Neuronal stem cell (in vitro differentiated cells): Measurements from ENCODE around the gene PCBP3.
"Not testable (repeated sequence)": the region's sequence is repeated elsewhere in the genome, so short reads cannot be mapped to it uniquely, and the experiment has no call there.

Experiments
- DNase-seq: peaks from one replicate; pipeline ENCODE4 v3.0.0-alpha.2; 2013; ENCODE audit warnings: low spot score
- H2AFZ ChIP-seq: one replicate; pipeline ENCODE4 v1.6.1; 2013; ENCODE audit warnings: mild to moderate bottlenecking, low read length, inconsistent platforms
- H2AK5ac ChIP-seq: 2 replicates; pipeline ENCODE4 v1.6.1; 2013; ENCODE audit warnings: low read depth, mild to moderate bottlenecking, inconsistent platforms, low read length, moderate library complexity, mixed read lengths
- H2BK120ac ChIP-seq: 2 replicates; pipeline ENCODE4 v1.6.1; 2013; ENCODE audit warnings: low read depth, mild to moderate bottlenecking, inconsistent platforms, low read length, moderate library complexity, mixed read lengths
- H2BK12ac ChIP-seq: one replicate; pipeline ENCODE4 v1.6.1; 2013; ENCODE audit warnings: low read length, inconsistent platforms
- H2BK15ac ChIP-seq: 2 replicates; pipeline ENCODE4 v1.6.1; 2013; ENCODE audit warnings: mild to moderate bottlenecking, low read length, inconsistent platforms, mixed read lengths
- H2BK5ac ChIP-seq: one replicate; pipeline ENCODE4 v1.6.1; 2013; ENCODE audit warnings: inconsistent platforms, mild to moderate bottlenecking, low read length, moderate library complexity
- H3K14ac ChIP-seq: one replicate; pipeline ENCODE4 v1.6.1; 2013; ENCODE audit warnings: low read length, inconsistent platforms
- H3K18ac ChIP-seq: 2 replicates; pipeline ENCODE4 v1.6.1; 2013; ENCODE audit warnings: low read length, inconsistent platforms
- H3K23ac ChIP-seq: 2 replicates; pipeline ENCODE4 v1.6.1; 2013; ENCODE audit warnings: low read depth, mild to moderate bottlenecking, mixed read lengths, low read length, inconsistent platforms; ENCODE audit not compliant: poor library complexity
- H3K27ac ChIP-seq: replicated peaks from 3 replicates; pipeline ENCODE4 v1.5.1; 2013; ENCODE audit warnings: low read length, inconsistent platforms
- H3K27me3 ChIP-seq, 3 experiments: 2 replicates each; pipeline ENCODE4 v1.6.1; 2013; ENCODE audit warnings: low read length in 3 of 3, mild to moderate bottlenecking in 2 of 3, inconsistent platforms in 1 of 3, low read depth in 1 of 3, mixed read lengths in 1 of 3, moderate library complexity in 1 of 3; ENCODE audit not compliant: control insufficient read depth in 3 of 3, insufficient read depth in 3 of 3
- H3K36me3 ChIP-seq, 2 donors: replicated peaks in 1 of 2; 2 replicates each; pipeline ENCODE4 v1.6.1; 2013; ENCODE audit warnings: low read length in 2 of 2; ENCODE audit not compliant: control insufficient read depth in 2 of 2, insufficient read depth in 2 of 2
- H3K4ac ChIP-seq: 2 replicates; pipeline ENCODE4 v1.6.1; 2013; ENCODE audit warnings: inconsistent platforms, mild to moderate bottlenecking, low read length, moderate library complexity
- H3K4me1 ChIP-seq, 2 donors: 1 replicate in 1 of 2; 2 replicates in 1 of 2; pipeline ENCODE4 v1.6.1; 2013; ENCODE audit warnings: low read length in 2 of 2, low read depth in 1 of 2; ENCODE audit not compliant: control insufficient read depth in 2 of 2, insufficient read depth in 1 of 2
- H3K4me2 ChIP-seq: one replicate; pipeline ENCODE4 v1.6.1; 2013; ENCODE audit warnings: mild to moderate bottlenecking, low read length, inconsistent platforms; ENCODE audit not compliant: insufficient read depth, poor library complexity, severe bottlenecking
- H3K4me3 ChIP-seq, 2 donors: 2 replicates each; pipeline ENCODE4 v1.5.1; 2013; ENCODE audit warnings: low read length in 2 of 2, mild to moderate bottlenecking in 2 of 2, inconsistent platforms in 1 of 2, moderate library complexity in 1 of 2
- H3K79me1 ChIP-seq: one replicate; pipeline ENCODE4 v1.6.1; 2013; ENCODE audit warnings: low read depth, mild to moderate bottlenecking, inconsistent platforms, low read length, moderate library complexity
- H3K9ac ChIP-seq: one replicate; pipeline ENCODE4 v1.6.1; 2013; ENCODE audit warnings: mild to moderate bottlenecking, low read depth, low read length, inconsistent platforms; ENCODE audit not compliant: poor library complexity
- H3K9me3 ChIP-seq, 2 donors: replicated peaks in 1 of 2; 2 replicates each; pipeline versions ENCODE3 to v1.6.1; 2013; ENCODE audit warnings: low read length in 2 of 2, mild to moderate bottlenecking in 2 of 2, inconsistent platforms in 1 of 2, low read depth in 1 of 2, mixed read lengths in 1 of 2, moderate library complexity in 1 of 2; ENCODE audit not compliant: control insufficient read depth in 2 of 2, insufficient read depth in 1 of 2
- H4K8ac ChIP-seq: one replicate; pipeline ENCODE4 v1.6.1; 2013; ENCODE audit warnings: low read depth, mild to moderate bottlenecking, inconsistent platforms, low read length, moderate library complexity
- H4K91ac ChIP-seq: one replicate; pipeline ENCODE4 v1.6.1; 2013; ENCODE audit warnings: low read length, low read depth, mild to moderate bottlenecking, inconsistent platforms; ENCODE audit not compliant: poor library complexity
- WGBS, 2 donors: extraction: QIAGEN DNeasy Blood & Tissue Kit; methylation state at CpG; one replicate each; pipeline ENCODE4 v1.1.7; 2013; ENCODE audit warnings: missing lambda C conversion rate in 2 of 2, mixed read lengths in 1 of 2; ENCODE audit not compliant: insufficient read length in 2 of 2, insufficient replicate concordance in 1 of 2; ENCODE audit errors: extremely low coverage in 2 of 2; 5-methylcytosine and 5-hydroxymethylcytosine counted together

Gene PCBP3

GRCh38 chr21:45710306-45710705 is 66.8 kb downstream of the PCBP3 start:
- not testable (repeated sequence) for H3K14ac ChIP-seq, H2BK5ac ChIP-seq, H3K27ac ChIP-seq, DNase-seq, H2AK5ac ChIP-seq, H3K27me3 ChIP-seq, H3K4ac ChIP-seq, H3K4me2 ChIP-seq, H4K91ac ChIP-seq, H3K9me3 ChIP-seq, H3K4me3 ChIP-seq, H2BK120ac ChIP-seq, H2BK12ac ChIP-seq, H3K23ac ChIP-seq, H3K9ac ChIP-seq, H4K8ac ChIP-seq, H2BK15ac ChIP-seq, H3K18ac ChIP-seq, H3K4me1 ChIP-seq, H3K79me1 ChIP-seq, H3K36me3 ChIP-seq, H2AFZ ChIP-seq
- no CpG with 5 or more reads among the region's 5 CpGs for WGBS, 2 donors

GRCh38 chr21:45713613-45714012 is 70.1 kb downstream of the PCBP3 start:
- no CpG with 5 or more reads among the region's 6 CpGs for WGBS, 2 donors
- Histone ChIP-seq H2AFZ (no peak overlapping the region), H3K27me3 (no peaks in the 10 kb centered on the region)

GRCh38 chr21:45715441-45715840 is 71.9 kb downstream of the PCBP3 start:
- Histone ChIP-seq H3K27ac (no peak overlapping the region), H2AFZ (no peak overlapping the region), H2BK5ac (no peak overlapping the region), H3K18ac (no peak overlapping the region), H3K23ac (no peak overlapping the region), H2BK120ac (no peak overlapping the region), H3K27me3 (no peaks in the 10 kb centered on the region), H3K4ac (no peak overlapping the region), H2BK12ac (no peak overlapping the region), H3K14ac (no peak overlapping the region), H3K4me1 (peaks cover 0 to 2% of the 10 kb centered on the region in 2 donors), H2AK5ac (no peak overlapping the region), H3K9me3 (no peaks in the 10 kb centered on the region), H4K8ac (no peak overlapping the region), H3K36me3 (no peaks in the 10 kb centered on the region), H2BK15ac (no peak overlapping the region), H3K4me3 (no peak overlapping the region), H3K4me2 (no peak overlapping the region), H3K9ac (no peak overlapping the region), H3K79me1 (no peaks in the 10 kb centered on the region), H4K91ac (no peak overlapping the region)
- WGBS, 2 donors, result no CpG with 5 or more reads among the region's 1 CpG
- DNase-seq, result no peak

More at GRCh38 chr21:45713613-45714012, 70.1 kb downstream of the PCBP3 start:
- Histone ChIP-seq H3K79me1 (no peaks in the 10 kb centered on the region), H3K36me3 (no peaks in the 10 kb centered on the region), H2BK5ac (no peak overlapping the region), H3K4me1 (peaks cover 0 to 2% of the 10 kb centered on the region in 2 donors), H3K4ac (no peak overlapping the region), H3K9me3 (no peaks in the 10 kb centered on the region), H2AK5ac (no peak overlapping the region), H2BK15ac (no peak overlapping the region), H3K14ac (no peak overlapping the region), H3K4me3 (peak overlapping the region in 1 of 2 donors; percentile 12), H3K4me2 (no peak overlapping the region), H3K23ac (no peak overlapping the region), H3K9ac (no peak overlapping the region), H2BK120ac (no peak overlapping the region), H3K18ac (no peak overlapping the region), H3K27ac (no peak overlapping the region), H2BK12ac (no peak overlapping the region), H4K8ac (peak overlapping the region; percentile 75), H4K91ac (no peak overlapping the region)
- DNase-seq, result no peak

- Histone ChIP-seq H2BK120ac (no peak overlapping the region), H3K23ac (no peak overlapping the region), H3K14ac (no peak overlapping the region), H3K4me2 (no peak overlapping the region), H2AK5ac (no peak overlapping the region), H4K91ac (no peak overlapping the region), H3K27me3 (peaks cover 0 to 4% (median 0%) of the 10 kb centered on the region in 3 experiments), H3K4ac (no peak overlapping the region), H3K18ac (no peak overlapping the region), H3K27ac (no peak overlapping the region), H2BK15ac (no peak overlapping the region), H2BK12ac (no peak overlapping the region), H3K4me3 (no peak overlapping the region), H3K36me3 (no peaks in the 10 kb centered on the region), H2AFZ (no peak overlapping the region), H3K79me1 (no peaks in the 10 kb centered on the region), H4K8ac (no peak overlapping the region), H3K9me3 (no peaks in the 10 kb centered on the region), H2BK5ac (no peak overlapping the region), H3K9ac (no peak overlapping the region), H3K4me1 (peaks cover 0 to under 1% of the 10 kb centered on the region in 2 donors)
- no CpG with 5 or more reads among the region's 5 CpGs for WGBS, 2 donors
- DNase-seq, result no peak
Observed at GRCh38 chr21:45718413-45718812, 74.9 kb downstream of the PCBP3 start.
